Nephron (organoid): Measurements from ENCODE around the gene RPS27.
"Not testable (repeated sequence)": the region's sequence is repeated elsewhere in the genome, so short reads cannot be mapped to it uniquely, and the experiment has no call there.

Experiments used
- H3K27ac Mint-ChIP-seq, 3 experiments: 2 replicates each; pipeline ENCODE4 v1.8.0; 2020; ENCODE audit warnings: mixed read lengths in 3 of 3, mild to moderate bottlenecking in 2 of 3, moderate library complexity in 1 of 3
- H3K27me3 Mint-ChIP-seq: 2 replicates; pipeline ENCODE4 v1.8.0; 2021; ENCODE audit warnings: low read depth, mild to moderate bottlenecking, moderate library complexity, mixed read lengths
- H3K36me3 Mint-ChIP-seq: 2 replicates; pipeline ENCODE4 v1.8.0; 2020; ENCODE audit warnings: low read depth, mixed read lengths
- H3K4me1 Mint-ChIP-seq: 2 replicates; pipeline ENCODE4 v1.8.0; 2020; ENCODE audit warnings: mixed read lengths
- H3K4me3 Mint-ChIP-seq, 3 experiments: 2 replicates each; pipeline ENCODE4 v1.8.0; 2020; ENCODE audit warnings: mild to moderate bottlenecking in 3 of 3, mixed read lengths in 3 of 3, moderate library complexity in 2 of 3
- H3K9me3 Mint-ChIP-seq: 2 replicates; pipeline ENCODE4 v1.8.0; 2020; ENCODE audit warnings: mixed read lengths
- CTCF ChIP-seq, 3 experiments: fragments of 200-600 bp; sonication (generic); IDR thresholded peaks; one replicate each; pipeline ENCODE4 v1.5.0; 2021; ENCODE audit warnings: antibody characterized with exemption in 3 of 3; ENCODE audit not compliant: unreplicated experiment in 3 of 3

RPS27 gene

GRCh38 chr1:153977250-153978240 lies 13.0 kb upstream of the RPS27 start, which contains the start of gene JTB:
Gene JTB (minus strand): TSS chr1:153977674. CDS start chr1:153977252, 422 bp downstream.
- no peaks in the 10 kb centered on the region for H3K9me3 Mint-ChIP-seq
- peaks cover 54% of the 10 kb centered on the region for H3K36me3 Mint-ChIP-seq
- peak within 1 kb of the TSS; percentile 97 to 99 (median 99) for H3K27ac Mint-ChIP-seq
- TF ChIP-seq CTCF (IDR thresholded peaks at IDR 0.05; ENCODE audit: unreplicated experiment in 3 of 3) = no peak
- H3K4me1 Mint-ChIP-seq = peaks cover 30% of the 10 kb centered on the region
- no peaks in the 10 kb centered on the region for H3K27me3 Mint-ChIP-seq
- H3K4me3 Mint-ChIP-seq = peak within 1 kb of the TSS; percentile 90 to 100 (median 99)

GRCh38 chr1:153978274-153978909 lies 12.2 kb upstream of the RPS27 start:
- H3K4me1 Mint-ChIP-seq = peaks cover 30% of the 10 kb centered on the region
- no peak for TF ChIP-seq CTCF (IDR thresholded peaks at IDR 0.05; ENCODE audit: unreplicated experiment in 3 of 3)
- peaks cover 57% of the 10 kb centered on the region for H3K36me3 Mint-ChIP-seq
- no peaks in the 10 kb centered on the region for H3K9me3 Mint-ChIP-seq
- no peaks in the 10 kb centered on the region for H3K27me3 Mint-ChIP-seq
- H3K27ac Mint-ChIP-seq = peak overlapping the region; percentile 97 to 99 (median 99)
- H3K4me3 Mint-ChIP-seq = peak overlapping the region; percentile 90 to 100 (median 99)

- peak overlapping the region; percentile 90 to 100 (median 99) for H3K4me3 Mint-ChIP-seq
- not testable (repeated sequence) for H3K27me3 Mint-ChIP-seq
- H3K4me1 Mint-ChIP-seq = peaks cover 31% of the 10 kb centered on the region
Measured at GRCh38 chr1:153979091-153979490, 11.5 kb upstream of the RPS27 start.

GRCh38 chr1:153981735-153982134 lies 8.8 kb upstream of the RPS27 start:
- H3K36me3 Mint-ChIP-seq = peaks cover 36% of the 10 kb centered on the region
- not testable (repeated sequence) for H3K27ac Mint-ChIP-seq, H3K27me3 Mint-ChIP-seq, H3K9me3 Mint-ChIP-seq
- H3K4me3 Mint-ChIP-seq = peak overlapping the region in 1 of 3 experiments; percentile 12
- peaks cover 34% of the 10 kb centered on the region for H3K4me1 Mint-ChIP-seq

More at GRCh38 chr1:153979091-153979490, 11.5 kb upstream of the RPS27 start:
- peaks cover 56% of the 10 kb centered on the region for H3K36me3 Mint-ChIP-seq
- not testable (repeated sequence) for H3K9me3 Mint-ChIP-seq
- peak overlapping the region; percentile 45 to 99 (median 97) for H3K27ac Mint-ChIP-seq

GRCh38 chr1:153984123-153984894 lies 6.3 kb upstream of the RPS27 start:
- peak overlapping the region; percentile 80 to 91 (median 90) for H3K27ac Mint-ChIP-seq
- no peaks in the 10 kb centered on the region for H3K27me3 Mint-ChIP-seq
- H3K4me1 Mint-ChIP-seq = peaks cover 19% of the 10 kb centered on the region
- no peak for TF ChIP-seq CTCF (IDR thresholded peaks at IDR 0.05; ENCODE audit: unreplicated experiment in 3 of 3)
- peak overlapping the region; percentile 91 to 97 (median 96) for H3K4me3 Mint-ChIP-seq
- no peaks in the 10 kb centered on the region for H3K9me3 Mint-ChIP-seq
- peaks cover 27% of the 10 kb centered on the region for H3K36me3 Mint-ChIP-seq

- Mint-ChIP-seq H3K27me3 (no peaks in the 10 kb centered on the region), H3K27ac (peak overlapping the region; percentile 80 to 96 (median 90)), H3K4me3 (peak overlapping the region; percentile 91 to 97 (median 96)), H3K4me1 (peaks cover 22% of the 10 kb centered on the region), H3K36me3 (peaks cover 25% of the 10 kb centered on the region), H3K9me3 (no peaks in the 10 kb centered on the region)
- no peak for TF ChIP-seq CTCF (IDR thresholded peaks at IDR 0.05; ENCODE audit: unreplicated experiment in 3 of 3)
Measured at GRCh38 chr1:153985341-153985912, 5.1 kb upstream of the RPS27 start.
